Fibroblast of skin of scalp (primary cell): ENCODE measurements around the gene PKP3. TPM values are rescaled to one million over a fixed set of nuclear protein-coding genes. Genes with fewer than 3 reads are reported as not detected.
"Not testable (repeated sequence)": the region's sequence is repeated elsewhere in the genome, so short reads cannot be mapped to it uniquely, and the experiment has no call there.

Experiments used
- DNase-seq: peaks from one replicate; pipeline ENCODE4 v3.0.0-alpha.2; 2013
- polyA plus RNA-seq, 2 experiments: library from polyadenylated mRNA; unstranded; fragments of 120-200 nt; gene quantifications; one replicate each; pipeline ENCODE4 v1.2.1, GENCODE V29; 2013; ENCODE audit not compliant: insufficient read length in 2 of 2

The PKP3 gene, protein sequence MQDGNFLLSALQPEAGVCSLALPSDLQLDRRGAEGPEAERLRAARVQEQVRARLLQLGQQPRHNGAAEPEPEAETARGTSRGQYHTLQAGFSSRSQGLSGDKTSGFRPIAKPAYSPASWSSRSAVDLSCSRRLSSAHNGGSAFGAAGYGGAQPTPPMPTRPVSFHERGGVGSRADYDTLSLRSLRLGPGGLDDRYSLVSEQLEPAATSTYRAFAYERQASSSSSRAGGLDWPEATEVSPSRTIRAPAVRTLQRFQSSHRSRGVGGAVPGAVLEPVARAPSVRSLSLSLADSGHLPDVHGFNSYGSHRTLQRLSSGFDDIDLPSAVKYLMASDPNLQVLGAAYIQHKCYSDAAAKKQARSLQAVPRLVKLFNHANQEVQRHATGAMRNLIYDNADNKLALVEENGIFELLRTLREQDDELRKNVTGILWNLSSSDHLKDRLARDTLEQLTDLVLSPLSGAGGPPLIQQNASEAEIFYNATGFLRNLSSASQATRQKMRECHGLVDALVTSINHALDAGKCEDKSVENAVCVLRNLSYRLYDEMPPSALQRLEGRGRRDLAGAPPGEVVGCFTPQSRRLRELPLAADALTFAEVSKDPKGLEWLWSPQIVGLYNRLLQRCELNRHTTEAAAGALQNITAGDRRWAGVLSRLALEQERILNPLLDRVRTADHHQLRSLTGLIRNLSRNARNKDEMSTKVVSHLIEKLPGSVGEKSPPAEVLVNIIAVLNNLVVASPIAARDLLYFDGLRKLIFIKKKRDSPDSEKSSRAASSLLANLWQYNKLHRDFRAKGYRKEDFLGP
- polyA plus RNA-seq (2013, experiment 1 of 2; ENCODE audit: insufficient read length): 1.1 TPM
- 1.0 TPM for polyA plus RNA-seq (2013, experiment 2 of 2; ENCODE audit: insufficient read length)

GRCh38 chr11:394034-394857 is at the start of gene PKP3:
PKP3 (plus strand) TSS chr11:394209; CDS start chr11:394293, 84 bp downstream.
- peak; percentile 59 for DNase-seq

GRCh38 chr11:344836-345578 is 49.0 kb upstream of the PKP3 start:
- no peak for DNase-seq

- no peak for DNase-seq
These were observed 47.5 kb upstream of the PKP3 start for GRCh38 chr11:346529-346928.

- DNase-seq: not testable (repeated sequence)
These were observed 44.6 kb upstream of the PKP3 start for GRCh38 chr11:349270-349954.

DNA sequence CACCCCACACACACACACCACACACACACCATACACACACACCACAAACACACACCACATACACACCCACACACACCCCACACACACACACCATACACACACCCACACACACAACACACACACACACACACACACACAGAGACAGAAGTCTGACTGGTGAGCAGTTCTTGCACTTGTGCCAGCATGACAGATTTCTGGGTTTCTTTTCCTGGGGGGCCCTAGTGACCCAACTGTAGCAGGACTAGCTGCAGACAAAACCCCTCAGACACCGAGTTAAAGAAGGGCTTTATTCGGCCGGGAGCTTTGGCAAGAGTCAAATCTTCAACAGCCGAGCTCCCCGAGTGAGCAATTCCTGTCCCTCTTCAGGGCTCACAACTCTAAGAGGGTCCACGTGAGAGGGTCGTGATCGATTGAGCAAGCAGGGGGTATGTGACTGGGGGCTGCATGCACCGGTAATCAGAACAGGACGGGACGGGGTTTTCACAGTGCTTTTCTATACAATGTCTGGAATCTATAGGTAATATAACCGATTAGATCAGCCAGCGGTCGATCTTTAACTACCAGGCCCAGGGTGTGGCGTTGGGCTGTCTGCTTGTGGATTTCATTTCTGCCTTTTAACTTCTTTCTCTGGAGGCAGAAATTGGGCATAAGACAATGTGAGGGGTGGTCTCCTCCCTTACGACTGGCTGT is 43.8 kb upstream of the PKP3 start:
- DNase-seq: not testable (repeated sequence)

GRCh38 chr11:350723-351255 is 43.2 kb upstream of the PKP3 start:
- DNase-seq: no peak

DNA sequence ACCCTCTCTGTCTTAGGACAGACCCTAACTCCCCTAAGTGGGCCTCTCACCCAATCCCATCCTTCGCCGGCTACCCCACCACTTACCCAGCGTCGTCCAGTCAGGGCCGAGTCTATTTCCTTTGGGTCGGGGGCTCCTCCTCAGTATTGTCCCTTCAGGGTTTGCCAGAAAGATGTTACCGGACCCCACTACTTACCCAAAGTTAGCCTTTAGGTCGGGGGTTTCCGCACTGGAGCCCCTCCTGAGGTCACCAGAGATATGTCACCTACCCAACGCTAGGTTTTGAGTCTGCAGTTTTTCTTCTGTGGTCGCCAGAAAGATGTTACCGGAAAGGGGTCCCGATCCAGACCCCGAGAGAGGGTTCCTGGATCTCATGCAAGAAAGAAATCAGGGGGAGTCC is 42.6 kb upstream of the PKP3 start:
- DNase-seq: no peak

GRCh38 chr11:352456-353031 is 41.5 kb upstream of the PKP3 start:
- DNase-seq: no peak

DNA sequence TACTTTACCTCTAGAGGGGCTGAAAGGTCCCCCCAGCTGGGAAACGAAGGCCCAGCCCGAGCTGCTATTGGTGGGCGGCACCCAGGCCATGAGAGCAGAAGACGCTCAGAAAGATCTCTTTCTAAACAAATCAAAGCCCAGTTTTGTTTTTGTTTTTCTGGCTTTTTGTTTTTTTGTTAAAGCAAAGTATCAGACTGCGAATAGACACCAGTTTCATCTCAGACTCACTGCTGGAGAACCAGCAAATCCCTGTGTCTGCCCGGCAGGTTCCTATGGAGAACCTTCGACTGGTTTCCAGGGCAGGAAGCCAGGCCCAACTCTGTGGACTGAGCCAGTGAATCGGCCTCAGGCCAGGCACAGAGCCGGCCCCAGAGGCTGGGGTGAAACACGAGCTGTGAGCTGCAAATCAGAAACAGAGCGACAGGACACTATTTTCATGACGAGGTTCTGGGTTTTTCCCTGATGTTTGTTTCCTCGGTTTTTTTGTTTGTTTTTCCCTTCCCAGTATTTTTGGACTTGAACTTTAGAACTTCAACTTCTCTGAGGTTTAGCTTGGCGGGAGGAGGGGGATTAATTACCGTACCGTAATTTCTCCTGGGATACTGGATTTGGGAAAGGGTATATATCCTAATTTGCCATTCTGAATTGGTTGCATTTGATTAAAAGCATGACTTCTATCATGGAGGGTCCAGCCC is 40.7 kb upstream of the PKP3 start:
- DNase-seq: peak; percentile 76

DNA sequence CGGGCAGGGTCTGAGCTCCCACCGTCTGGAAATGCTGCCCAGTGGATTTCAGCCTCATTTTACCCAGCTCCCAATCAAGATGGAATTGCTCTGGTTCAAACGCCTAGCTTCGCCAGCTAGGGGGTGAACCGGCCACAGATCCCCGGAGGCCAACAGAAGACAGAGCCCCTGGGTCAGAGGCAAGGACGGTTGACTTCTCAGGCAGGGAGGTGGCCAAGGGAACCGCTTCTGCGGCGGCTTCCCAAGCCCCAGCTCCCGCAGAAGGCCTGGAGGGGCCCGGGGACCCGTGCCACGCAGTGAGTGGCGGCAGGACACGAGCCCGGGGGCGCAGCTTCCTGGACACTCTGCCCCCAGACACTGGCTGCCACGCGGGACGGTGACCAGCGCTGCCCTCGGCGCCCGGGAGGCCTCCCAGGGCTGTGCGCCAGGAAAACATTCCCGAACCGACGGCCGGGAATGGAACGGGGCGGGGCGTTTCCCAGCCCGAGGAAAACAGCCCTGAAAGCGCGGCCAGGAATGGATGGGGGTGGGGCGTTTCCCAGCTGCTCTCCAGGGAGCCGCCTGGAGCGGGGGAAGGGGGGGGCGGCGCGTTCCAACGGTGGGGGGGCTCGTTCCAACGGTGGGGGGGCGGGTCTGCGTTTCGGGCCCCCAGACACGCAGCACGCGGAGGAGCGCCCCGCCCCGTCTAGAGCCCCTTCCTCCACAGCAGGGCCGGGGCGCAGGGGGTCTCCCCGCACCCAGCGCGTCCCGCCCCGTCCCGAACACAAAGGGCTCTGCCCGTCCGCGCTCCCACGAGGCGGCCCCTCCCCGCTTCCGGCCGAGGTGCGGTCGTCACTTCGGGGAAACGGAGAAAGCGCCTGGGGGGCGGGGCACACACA is 38.2 kb upstream of the PKP3 start:
- peak; percentile 98 for DNase-seq

- DNase-seq: no peak
These were observed 37.4 kb upstream of the PKP3 start for GRCh38 chr11:356610-357009.

- DNase-seq: no peak
These were observed 36.4 kb upstream of the PKP3 start for GRCh38 chr11:357582-357981.

- DNase-seq: no peak
These were observed 35.7 kb upstream of the PKP3 start for GRCh38 chr11:358129-358800.

DNA sequence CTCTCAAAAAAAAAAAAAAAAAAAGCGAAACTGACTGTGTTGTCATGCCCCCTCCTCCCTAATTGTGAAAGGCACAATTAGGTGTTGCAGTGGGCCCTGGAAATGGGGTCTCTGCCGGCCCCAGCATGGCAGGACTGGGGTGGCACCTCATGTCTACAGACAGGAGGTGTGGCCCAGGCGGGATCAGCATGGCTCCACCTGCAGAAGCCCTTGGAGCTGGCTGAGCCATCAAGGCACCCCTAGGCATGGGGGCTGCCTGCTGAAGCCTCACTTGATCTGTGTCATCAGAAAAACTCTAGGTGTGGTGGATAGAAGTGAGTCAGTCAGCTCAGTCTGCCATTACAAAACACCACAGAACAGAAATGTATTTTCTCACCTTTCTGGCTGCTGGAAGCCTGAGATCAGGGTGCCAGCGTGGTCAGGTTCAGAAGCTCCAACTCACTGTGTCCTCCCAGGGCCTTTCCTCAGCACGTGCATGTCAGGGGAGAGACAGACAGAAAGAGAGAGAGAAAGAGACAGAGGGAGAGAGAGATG is 34.8 kb upstream of the PKP3 start:
- no peak for DNase-seq

GRCh38 chr11:360326-361280 is 33.4 kb upstream of the PKP3 start:
- DNase-seq: no peak
